ENCODE data around the gene CXCR4.
A peak's percentile ranks its signal among the peaks of the same experiment; 100 is the strongest.

CXCR4 gene

GRCh38 chr2:136119717-136120675 lies 2.0 kb upstream of the CXCR4 start:
- peaks cover 12% of the 10 kb centered on the region for H3K27me3 ChIP-seq (ENCODE audit: insufficient read depth, low read length, poor library complexity, severe bottlenecking)

DNA sequence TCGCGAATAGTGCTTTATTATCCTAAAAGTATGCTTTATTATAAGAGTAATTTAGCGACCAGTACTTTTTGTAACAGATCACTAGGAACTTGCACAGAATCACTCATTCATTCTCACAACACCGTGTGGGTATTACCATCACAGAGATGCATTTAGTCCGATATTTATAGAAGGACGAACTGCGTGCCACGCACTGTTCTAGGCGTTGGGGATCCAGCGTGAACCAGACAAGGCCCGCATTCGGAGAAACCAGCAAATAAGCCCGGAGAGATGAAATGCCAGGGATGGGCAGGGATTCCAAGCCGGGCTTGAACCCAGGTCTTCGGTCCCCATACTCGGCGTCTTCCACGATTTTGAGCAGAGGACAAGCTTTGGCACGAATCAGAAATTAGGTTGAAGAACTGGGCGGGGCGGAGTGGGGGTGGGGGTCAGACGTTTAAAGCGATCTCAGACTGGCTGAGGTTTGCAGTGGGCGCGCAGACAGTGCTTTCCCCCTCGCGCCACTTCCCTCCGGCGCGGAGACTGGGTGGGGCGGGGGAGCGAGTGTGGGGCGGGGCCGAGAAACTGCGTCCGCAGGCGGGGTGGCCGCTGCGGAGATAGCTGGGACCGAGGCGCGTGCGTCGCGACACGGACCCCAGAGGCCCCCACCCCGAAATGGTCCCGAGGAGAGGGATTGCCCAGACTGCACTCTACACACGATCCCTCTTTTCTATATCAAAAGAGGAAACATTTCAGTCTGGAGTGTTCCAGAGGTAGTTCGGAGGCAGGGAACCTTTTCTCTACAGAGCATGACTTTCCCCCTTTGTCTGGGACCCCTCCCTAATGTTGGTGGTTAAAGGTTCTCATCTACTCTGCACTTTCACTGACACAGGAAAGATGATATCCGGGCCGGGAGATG lies 1.1 kb upstream of the CXCR4 start:
- Histone ChIP-seq H3K27me3 (ENCODE audit: insufficient read depth, low read length, poor library complexity, severe bottlenecking) (peaks cover 12% of the 10 kb centered on the region), H3K9me3 (ENCODE audit: insufficient read depth, low read depth, low read length) (no peaks in the 10 kb centered on the region), H3K9me2 (replicated peaks; ENCODE audit: low read depth, low read length) (no peaks in the 10 kb centered on the region), H4K20me1 (ENCODE audit: insufficient read depth, low read length, poor library complexity, severe bottlenecking) (peaks cover 36% of the 10 kb centered on the region), H3K4me2 (ENCODE audit: low read depth, low read length, poor library complexity, severe bottlenecking) (peak overlapping the region; percentile 84), H3K36me3 (ENCODE audit: insufficient read depth, low read length) (peaks cover 21% of the 10 kb centered on the region), H3K4me3 (ENCODE audit: low read length, poor library complexity, severe bottlenecking) (peak overlapping the region; percentile 94), H3F3A (ENCODE audit: low read depth) (peaks cover 4% of the 10 kb centered on the region; the same call in 1 of the 2 replicates), H3K79me2 (ENCODE audit: insufficient read depth, low read length) (peaks cover 55% of the 10 kb centered on the region), H2AFZ (ENCODE audit: low read length) (peak overlapping the region; percentile 24; the same call in 1 of the 2 replicates), H3K4me1 (ENCODE audit: insufficient read depth, low read length, poor library complexity, severe bottlenecking) (peaks cover 64% of the 10 kb centered on the region), H3K9ac (ENCODE audit: low read depth, low read length, poor library complexity, severe bottlenecking) (peak overlapping the region; percentile 97)
- TF ChIP-seq CTCF (conservative IDR thresholded peaks at IDR 0.05; ENCODE audit: low read length): no peak

More at GRCh38 chr2:136119717-136120675, 2.0 kb upstream of the CXCR4 start:
- Histone ChIP-seq H3K4me1 (ENCODE audit: insufficient read depth, low read length, poor library complexity, severe bottlenecking) (peaks cover 64% of the 10 kb centered on the region), H3K4me3 (ENCODE audit: low read length, poor library complexity, severe bottlenecking) (peak overlapping the region; percentile 94), H3K9me3 (ENCODE audit: insufficient read depth, low read depth, low read length) (no peaks in the 10 kb centered on the region), H4K20me1 (ENCODE audit: insufficient read depth, low read length, poor library complexity, severe bottlenecking) (peaks cover 26% of the 10 kb centered on the region), H3K4me2 (ENCODE audit: low read depth, low read length, poor library complexity, severe bottlenecking) (peak overlapping the region; percentile 75), H3K9me2 (replicated peaks; ENCODE audit: low read depth, low read length) (no peaks in the 10 kb centered on the region), H3K79me2 (ENCODE audit: insufficient read depth, low read length) (peaks cover 46% of the 10 kb centered on the region), H3K9ac (ENCODE audit: low read depth, low read length, poor library complexity, severe bottlenecking) (peak overlapping the region; percentile 97), H2AFZ (ENCODE audit: low read length) (no peak overlapping the region), H3K36me3 (ENCODE audit: insufficient read depth, low read length) (peaks cover 12% of the 10 kb centered on the region), H3F3A (ENCODE audit: low read depth) (peaks cover 4% of the 10 kb centered on the region; the same call in 1 of the 2 replicates)
- no peak for TF ChIP-seq EZH2phosphoT487 (IDR thresholded peaks at IDR 0.05; ENCODE audit: borderline replicate concordance)

DNA sequence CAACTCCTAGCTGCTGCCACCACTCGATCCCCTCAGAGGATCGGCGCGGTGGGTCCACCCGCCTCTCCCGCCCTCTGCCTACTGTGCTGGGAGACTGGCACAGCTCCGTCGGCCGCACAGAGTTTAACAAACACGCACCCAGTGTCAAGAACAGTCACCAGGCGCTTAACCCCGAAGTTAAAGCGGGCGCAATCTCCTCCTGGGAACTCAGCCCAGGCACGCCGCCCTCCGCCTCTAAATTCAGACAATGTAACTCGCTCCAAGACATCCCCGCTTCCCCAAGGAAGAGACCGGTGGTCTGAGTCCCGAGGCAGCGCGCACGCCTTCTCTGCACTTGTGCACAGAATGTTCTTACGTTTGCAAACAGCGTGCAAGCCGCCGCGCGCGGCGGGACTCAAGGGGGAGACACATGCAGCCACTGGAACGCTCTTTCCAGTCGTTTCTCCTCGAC lies 533 bp downstream of the CXCR4 start:
- H3K27me3 ChIP-seq (ENCODE audit: insufficient read depth, low read length, poor library complexity, severe bottlenecking): peaks cover 12% of the 10 kb centered on the region

More for the DNA sequence above, 533 bp downstream of the CXCR4 start:
- Histone ChIP-seq H3K9ac (ENCODE audit: low read depth, low read length, poor library complexity, severe bottlenecking) (peak overlapping the region; percentile 97), H3F3A (ENCODE audit: low read depth) (peaks cover 11% of the 10 kb centered on the region), H3K4me2 (ENCODE audit: low read depth, low read length, poor library complexity, severe bottlenecking) (peak overlapping the region; percentile 93), H3K79me2 (ENCODE audit: insufficient read depth, low read length) (peaks cover 72% of the 10 kb centered on the region), H3K36me3 (ENCODE audit: insufficient read depth, low read length) (peaks cover 37% of the 10 kb centered on the region), H3K9me3 (ENCODE audit: insufficient read depth, low read depth, low read length) (no peaks in the 10 kb centered on the region), H3K9me2 (replicated peaks; ENCODE audit: low read depth, low read length) (no peaks in the 10 kb centered on the region), H2AFZ (ENCODE audit: low read length) (no peak overlapping the region), H3K4me3 (ENCODE audit: low read length, poor library complexity, severe bottlenecking) (peak overlapping the region; percentile 94), H3K4me1 (ENCODE audit: insufficient read depth, low read length, poor library complexity, severe bottlenecking) (peaks cover 67% of the 10 kb centered on the region), H4K20me1 (ENCODE audit: insufficient read depth, low read length, poor library complexity, severe bottlenecking) (peaks cover 52% of the 10 kb centered on the region)
- TF ChIP-seq EZH2phosphoT487 (IDR thresholded peaks at IDR 0.05; ENCODE audit: borderline replicate concordance) (no peak), CTCF (conservative IDR thresholded peaks at IDR 0.05; ENCODE audit: low read length) (no peak)

Data from Loucy (cell line).